Astrocyte of the cerebellum (primary cell): ENCODE measurements around the gene UGT2B11.
"Not testable (repeated sequence)": the region's sequence is repeated elsewhere in the genome, so short reads cannot be mapped to it uniquely, and the experiment has no call there.

Experiments used
- DNase-seq: peaks from one replicate; pipeline ENCODE4 v3.0.0-alpha.2; 2011; ENCODE audit warnings: low read depth
- H3K4me3 ChIP-seq: 2 replicates; pipeline ENCODE4 v1.5.1; 2011; ENCODE audit warnings: mild to moderate bottlenecking, low read depth, low read length, moderate library complexity
- CTCF ChIP-seq: IDR thresholded peaks from 2 replicates; pipeline ENCODE4 v1.5.1; 2012; ENCODE audit warnings: low read length, low read depth, moderate library complexity, mild to moderate bottlenecking; ENCODE audit errors: missing control alignments
- in situ Hi-C: cut with HindIII; loops from 2 replicates; pipeline ENCODE4 v1.10.0; 2017; ENCODE audit warnings: low sequenced_read_pairs

The UGT2B11 gene

GRCh38 chr4:69214716-69215115 is at the start of gene UGT2B11:
UGT2B11 (minus strand) TSS chr4:69214748; CDS start chr4:69214722, 26 bp downstream.
- no peak for TF ChIP-seq CTCF

GRCh38 chr4:69253147-69253772 is 38.7 kb upstream of the UGT2B11 start:
- DNase-seq, in situ Hi-C loops, H3K4me3 ChIP-seq: not testable (repeated sequence)

More at GRCh38 chr4:69214716-69215115, at the start of gene UGT2B11:
- in situ Hi-C loops = no loop called here
- no peak within 1 kb of the TSS for H3K4me3 ChIP-seq
- no peak for DNase-seq

- in situ Hi-C loops, H3K4me3 ChIP-seq: not testable (repeated sequence)
These were observed 36.3 kb upstream of the UGT2B11 start for GRCh38 chr4:69250884-69251283.

GRCh38 chr4:69242562-69243240 is 28.2 kb upstream of the UGT2B11 start:
- in situ Hi-C loops, DNase-seq, H3K4me3 ChIP-seq: not testable (repeated sequence)

More at GRCh38 chr4:69250884-69251283, 36.3 kb upstream of the UGT2B11 start:
- not testable (repeated sequence) for DNase-seq

- H3K4me3 ChIP-seq, DNase-seq, in situ Hi-C loops: not testable (repeated sequence)
These were observed 27.2 kb upstream of the UGT2B11 start for GRCh38 chr4:69241746-69242145.

GRCh38 chr4:69240787-69241186 is 26.2 kb upstream of the UGT2B11 start:
- in situ Hi-C loops, H3K4me3 ChIP-seq, DNase-seq: not testable (repeated sequence)

GRCh38 chr4:69239557-69240168 is 25.1 kb upstream of the UGT2B11 start:
- TF ChIP-seq CTCF = no peak
- no peak for DNase-seq
- H3K4me3 ChIP-seq = no peak overlapping the region
- in situ Hi-C loops = no loop called here

- no peak for TF ChIP-seq CTCF
- DNase-seq = no peak
- in situ Hi-C loops = no loop called here
- no peak overlapping the region for H3K4me3 ChIP-seq
These were observed 24.5 kb upstream of the UGT2B11 start for GRCh38 chr4:69239092-69239491.

- TF ChIP-seq CTCF = no peak
- H3K4me3 ChIP-seq = no peak overlapping the region
- in situ Hi-C loops = no loop called here
- no peak for DNase-seq
These were observed 10.3 kb upstream of the UGT2B11 start for GRCh38 chr4:69224891-69225290.

GRCh38 chr4:69223277-69223676 is 8.7 kb upstream of the UGT2B11 start:
- H3K4me3 ChIP-seq, in situ Hi-C loops, DNase-seq: not testable (repeated sequence)

GRCh38 chr4:69218491-69218890 is 3.9 kb upstream of the UGT2B11 start:
- DNase-seq, in situ Hi-C loops, H3K4me3 ChIP-seq: not testable (repeated sequence)
